Right atrium auricular region (tissue), 2 donors: ENCODE measurements around the gene ACAA2. TPM values are rescaled to one million over a fixed set of nuclear protein-coding genes. Genes with fewer than 3 reads are reported as not detected.

Source experiments
- DNase-seq: peaks from one replicate; pipeline ENCODE4 v3.0.0-alpha.2; 2019; ENCODE audit warnings: low spot score
- H3K27ac ChIP-seq, 2 donors: fragments of 200-600 bp; sonication (generic); 1 replicate in 1 of 2; 2 replicates in 1 of 2; pipeline ENCODE4 v1.5.1; 2016 to 2019
- H3K27me3 ChIP-seq, 2 donors: fragments of 200-600 bp; sonication (generic); one replicate each; pipeline versions ENCODE4 v1.5.1 to v1.6.0; 2017 to 2019
- H3K36me3 ChIP-seq: fragments of 200-600 bp; sonication (generic); one replicate; pipeline ENCODE4 v1.5.1; 2016
- H3K4me1 ChIP-seq, 2 donors: fragments of 200-600 bp; sonication (generic); one replicate each; pipeline versions ENCODE4 v1.5.1 to v1.6.0; 2017 to 2019
- H3K4me3 ChIP-seq, 2 donors: fragments of 200-600 bp; sonication (generic); 1 replicate in 1 of 2; 2 replicates in 1 of 2; pipeline ENCODE4 v1.5.1; 2017 to 2019; ENCODE audit warnings: mild to moderate bottlenecking in 1 of 2, moderate library complexity in 1 of 2
- H3K9me3 ChIP-seq, 2 donors: fragments of 200-600 bp; sonication (generic); one replicate each; pipeline ENCODE4 v1.5.1; 2019
- CTCF ChIP-seq, 2 donors: fragments of 200-600 bp; sonication (generic); IDR thresholded peaks; one replicate each; pipeline ENCODE4 v1.5.1; 2019; ENCODE audit warnings: antibody characterized with exemption in 2 of 2
- total RNA-seq, 2 donors: library from RNA; depleted of rRNA; stranded (reverse); fragments of >200 nt; gene quantifications; one replicate each; pipeline ENCODE4 v1.1.0, GENCODE V29; 2016

ACAA2 gene
- total RNA-seq, 2 donors from 2014 or later = 115 to 149 TPM

GRCh38 chr18:49747876-49748275 lies 65.5 kb downstream of the ACAA2 start:
- Histone ChIP-seq H3K4me3 (no peak overlapping the region), H3K27me3 (no peaks in the 10 kb centered on the region)
- TF ChIP-seq CTCF (IDR thresholded peaks at IDR 0.05) = no peak

GRCh38 chr18:49745045-49746014 lies 68.0 kb downstream of the ACAA2 start:
- no peak for TF ChIP-seq CTCF (IDR thresholded peaks at IDR 0.05)
- no peaks in the 10 kb centered on the region for H3K4me1 ChIP-seq
- H3K36me3 ChIP-seq = no peaks in the 10 kb centered on the region
- no peaks in the 10 kb centered on the region for H3K27me3 ChIP-seq
- no peak overlapping the region for H3K4me3 ChIP-seq
- no peak for DNase-seq
- H3K9me3 ChIP-seq = no peaks in the 10 kb centered on the region
- H3K27ac ChIP-seq = no peak overlapping the region

More at GRCh38 chr18:49747876-49748275, 65.5 kb downstream of the ACAA2 start:
- H3K4me1 ChIP-seq = no peaks in the 10 kb centered on the region
- DNase-seq = no peak
- H3K9me3 ChIP-seq = no peaks in the 10 kb centered on the region
- H3K36me3 ChIP-seq = no peaks in the 10 kb centered on the region
- no peak overlapping the region for H3K27ac ChIP-seq

- no peak for TF ChIP-seq CTCF (IDR thresholded peaks at IDR 0.05)
- no peaks in the 10 kb centered on the region for H3K9me3 ChIP-seq
- no peak overlapping the region for H3K27ac ChIP-seq
- DNase-seq = no peak
- no peaks in the 10 kb centered on the region for H3K36me3 ChIP-seq
- H3K4me1 ChIP-seq = no peaks in the 10 kb centered on the region
- no peak overlapping the region for H3K4me3 ChIP-seq
- H3K27me3 ChIP-seq = no peaks in the 10 kb centered on the region
Observed at GRCh38 chr18:49744376-49745008, 68.8 kb downstream of the ACAA2 start.

- no peaks in the 10 kb centered on the region for H3K27me3 ChIP-seq
- H3K4me1 ChIP-seq = no peaks in the 10 kb centered on the region
- H3K4me3 ChIP-seq = no peak overlapping the region
- H3K36me3 ChIP-seq = no peaks in the 10 kb centered on the region
- no peaks in the 10 kb centered on the region for H3K9me3 ChIP-seq
- no peak overlapping the region for H3K27ac ChIP-seq
- no peak for DNase-seq
- TF ChIP-seq CTCF (IDR thresholded peaks at IDR 0.05) = no peak
Observed at GRCh38 chr18:49743117-49743567, 70.2 kb downstream of the ACAA2 start.

- no peaks in the 10 kb centered on the region for H3K36me3 ChIP-seq
- H3K4me3 ChIP-seq = no peak overlapping the region
- H3K27me3 ChIP-seq = no peaks in the 10 kb centered on the region
- no peak overlapping the region for H3K27ac ChIP-seq
- no peak for DNase-seq
- no peaks in the 10 kb centered on the region for H3K4me1 ChIP-seq
- no peaks in the 10 kb centered on the region for H3K9me3 ChIP-seq
- no peak for TF ChIP-seq CTCF (IDR thresholded peaks at IDR 0.05)
Observed at GRCh38 chr18:49742316-49743116, 70.8 kb downstream of the ACAA2 start.
